ENCODE data around the gene DNAJC13. TPM values are rescaled to one million over a fixed set of nuclear protein-coding genes. Genes with fewer than 3 reads are reported as not detected.

DNAJC13 gene
- total and polyA plus RNA-seq, 2 of the 8 experiments (the other 6 are each of a cell fraction or from before 2014, with no cell fraction given) = 7.9 to 28.8 TPM

GRCh38 chr3:132517311-132517710, 100.0 kb downstream of the DNAJC13 start:
- peaks cover 2 to 62% (median 33%) of the 10 kb centered on the region in 4 experiments for H3K36me3 ChIP-seq (ENCODE audit: control insufficient read depth in 2 of 4, insufficient read depth in 4 of 4, low read length in 3 of 4)
- FAIRE-seq = no peak
- no peaks in the 10 kb centered on the region for H3K9me3 ChIP-seq (ENCODE audit: insufficient read depth in 2 of 2, low read depth in 1 of 2, low read length in 1 of 2)
- 95% methylated on average over 2 of the region's 2 CpGs; no CpG with 5 or more reads in 1 of the 2 experiments for WGBS, 2 experiments (ENCODE audit: extremely low coverage in 1 of 2, insufficient coverage in 1 of 2, insufficient read length in 1 of 2, insufficient replicate concordance in 2 of 2, low coverage in 1 of 2, low lambda C conversion rate in 2 of 2, missing lambda C conversion rate in 1 of 2)
- H2BK120ac ChIP-seq (replicated peaks; ENCODE audit: low read depth, low read length) = no peak overlapping the region
- no peak overlapping the region for H2AK5ac ChIP-seq (ENCODE audit: low read depth, low read length)
- no peak overlapping the region for H3K14ac ChIP-seq (ENCODE audit: insufficient read length)
- H3K18ac ChIP-seq (ENCODE audit: extremely low read depth, low read length) = no peak overlapping the region
- H2AFZ ChIP-seq (ENCODE audit: low read length) = no peak overlapping the region
- no peaks in the 10 kb centered on the region for H3K4me1 ChIP-seq (replicated peaks in 1 of 4; ENCODE audit: control insufficient read depth in 3 of 4, insufficient read depth in 4 of 4, low read length in 3 of 4)
- no peaks in the 10 kb centered on the region for H3K27me3 ChIP-seq (replicated peaks in 1 of 4; ENCODE audit: control insufficient read depth in 3 of 4, extremely low read depth in 1 of 4, insufficient read depth in 3 of 4, low read length in 3 of 4)
- DNase-seq (ENCODE audit: low read depth in 1 of 2, low spot score in 2 of 2) = no peak
- TF ChIP-seq RNF2 (IDR thresholded peaks at IDR 0.05; ENCODE audit: borderline replicate concordance, low read depth, low read length, missing control alignments, poor library complexity, severe bottlenecking) = no peak
- no peak for TF ChIP-seq ASH2L (IDR thresholded peaks at IDR 0.05; ENCODE audit: low read length)
- no peak for TF ChIP-seq TCF12 (IDR thresholded peaks at IDR 0.05; ENCODE audit: low read depth, low read length)
- TF ChIP-seq BCL11A (IDR thresholded peaks at IDR 0.05; ENCODE audit: low read depth in 2 of 2, low read length in 2 of 2) = no peak
- no peak for TF ChIP-seq GTF2F1 (IDR thresholded peaks at IDR 0.05; ENCODE audit: borderline replicate concordance, low read depth, low read length)
- no peak for TF ChIP-seq EGR1 (IDR thresholded peaks at IDR 0.05; ENCODE audit: borderline replicate concordance, low read depth, low read length)
- TF ChIP-seq, protein P1, sequence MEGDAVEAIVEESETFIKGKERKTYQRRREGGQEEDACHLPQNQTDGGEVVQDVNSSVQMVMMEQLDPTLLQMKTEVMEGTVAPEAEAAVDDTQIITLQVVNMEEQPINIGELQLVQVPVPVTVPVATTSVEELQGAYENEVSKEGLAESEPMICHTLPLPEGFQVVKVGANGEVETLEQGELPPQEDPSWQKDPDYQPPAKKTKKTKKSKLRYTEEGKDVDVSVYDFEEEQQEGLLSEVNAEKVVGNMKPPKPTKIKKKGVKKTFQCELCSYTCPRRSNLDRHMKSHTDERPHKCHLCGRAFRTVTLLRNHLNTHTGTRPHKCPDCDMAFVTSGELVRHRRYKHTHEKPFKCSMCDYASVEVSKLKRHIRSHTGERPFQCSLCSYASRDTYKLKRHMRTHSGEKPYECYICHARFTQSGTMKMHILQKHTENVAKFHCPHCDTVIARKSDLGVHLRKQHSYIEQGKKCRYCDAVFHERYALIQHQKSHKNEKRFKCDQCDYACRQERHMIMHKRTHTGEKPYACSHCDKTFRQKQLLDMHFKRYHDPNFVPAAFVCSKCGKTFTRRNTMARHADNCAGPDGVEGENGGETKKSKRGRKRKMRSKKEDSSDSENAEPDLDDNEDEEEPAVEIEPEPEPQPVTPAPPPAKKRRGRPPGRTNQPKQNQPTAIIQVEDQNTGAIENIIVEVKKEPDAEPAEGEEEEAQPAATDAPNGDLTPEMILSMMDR (IDR thresholded peaks at IDR 0.05; ENCODE audit: control extremely low read depth in 1 of 3, insufficient read depth in 1 of 3, low read depth in 1 of 3, low read length in 3 of 3) = no peak
- TF ChIP-seq CBX5 (IDR thresholded peaks at IDR 0.05; ENCODE audit: low read depth, low read length) = no peak
- no peak for TF ChIP-seq POLR2AphosphoS5 (IDR thresholded peaks at IDR 0.05; ENCODE audit: low read depth, low read length)
- no peak for TF ChIP-seq CBX8 (IDR thresholded peaks at IDR 0.05; ENCODE audit: borderline replicate concordance, low read depth, low read length)
- no peaks in the 10 kb centered on the region for H3K79me2 ChIP-seq (ENCODE audit: control insufficient read depth in 1 of 2, insufficient read depth in 2 of 2, low read length in 2 of 2)
- H3K79me1 ChIP-seq (ENCODE audit: low read depth, low read length) = no peaks in the 10 kb centered on the region
- H2BK5ac ChIP-seq (ENCODE audit: low read depth, low read length) = no peak overlapping the region
- H4K5ac ChIP-seq (ENCODE audit: insufficient read length, low read depth, low read length) = no peak overlapping the region
- POLR2A ChIA-PET (ENCODE audit: partially characterized antibody) = no interaction called here
- H4K20me1 ChIP-seq (replicated peaks in 1 of 2; ENCODE audit: control insufficient read depth in 1 of 2, insufficient read depth in 2 of 2, low read length in 2 of 2) = no peaks in the 10 kb centered on the region
- no peak overlapping the region for H3K56ac ChIP-seq (replicated peaks; ENCODE audit: insufficient read length, low read depth, low read length)
- no peaks in the 10 kb centered on the region for H3K23me2 ChIP-seq (ENCODE audit: low read depth, low read length)
- no peak overlapping the region for H3K4me3 ChIP-seq (ENCODE audit: extremely low read depth in 1 of 4, insufficient read depth in 2 of 4, low read depth in 3 of 4, low read length in 4 of 4)
- no peak overlapping the region for H3K27ac ChIP-seq (ENCODE audit: low read depth, low read length)
- no peak overlapping the region for H2BK15ac ChIP-seq (ENCODE audit: low read length)
- H4K8ac ChIP-seq (ENCODE audit: extremely low read depth, insufficient read depth, low read length) = no peak overlapping the region
- no peak overlapping the region for H3K9ac ChIP-seq (replicated peaks in 1 of 4; ENCODE audit: extremely low read depth in 1 of 4, low read depth in 3 of 4, low read length in 3 of 4)
- H3K4ac ChIP-seq (replicated peaks; ENCODE audit: insufficient read length, low read depth, low read length) = no peak overlapping the region
- no peak overlapping the region for H3K4me2 ChIP-seq (ENCODE audit: insufficient read depth in 1 of 2, low read depth in 2 of 2, low read length in 2 of 2)
- CTCF ChIA-PET (ENCODE audit: partially characterized antibody) = interaction anchor here (1.4 kb wide), 1 partner anchor 18 kb away, joined by 4 read pairs; no protein-coding TSS in a partner anchor
- H4K91ac ChIP-seq (replicated peaks; ENCODE audit: insufficient read length, low read length) = no peak overlapping the region
- H2BK20ac ChIP-seq (ENCODE audit: low read length) = no peak overlapping the region
- H3K23ac ChIP-seq (ENCODE audit: insufficient read length) = no peak overlapping the region
- H2BK12ac ChIP-seq (ENCODE audit: low read depth, low read length) = no peak overlapping the region
